Activated CD4-positive, alpha-beta T cell treated with anti-CD3 and anti-CD28 coated beads, Interleukin-2, Interleukin-4, amounts not matched to agents 100 ng/mL and 50 ng/mL, durations not matched to agents 16 hours and 8 hours (primary cell): ENCODE results near the gene DLX4.
A peak's percentile ranks its signal among the peaks of the same experiment; 100 is the strongest.

Source experiments
- DNase-seq: peaks from one replicate; pipeline ENCODE4 v3.0.0-alpha.2; 2020; ENCODE audit warnings: low spot score

DLX4 gene

DNA sequence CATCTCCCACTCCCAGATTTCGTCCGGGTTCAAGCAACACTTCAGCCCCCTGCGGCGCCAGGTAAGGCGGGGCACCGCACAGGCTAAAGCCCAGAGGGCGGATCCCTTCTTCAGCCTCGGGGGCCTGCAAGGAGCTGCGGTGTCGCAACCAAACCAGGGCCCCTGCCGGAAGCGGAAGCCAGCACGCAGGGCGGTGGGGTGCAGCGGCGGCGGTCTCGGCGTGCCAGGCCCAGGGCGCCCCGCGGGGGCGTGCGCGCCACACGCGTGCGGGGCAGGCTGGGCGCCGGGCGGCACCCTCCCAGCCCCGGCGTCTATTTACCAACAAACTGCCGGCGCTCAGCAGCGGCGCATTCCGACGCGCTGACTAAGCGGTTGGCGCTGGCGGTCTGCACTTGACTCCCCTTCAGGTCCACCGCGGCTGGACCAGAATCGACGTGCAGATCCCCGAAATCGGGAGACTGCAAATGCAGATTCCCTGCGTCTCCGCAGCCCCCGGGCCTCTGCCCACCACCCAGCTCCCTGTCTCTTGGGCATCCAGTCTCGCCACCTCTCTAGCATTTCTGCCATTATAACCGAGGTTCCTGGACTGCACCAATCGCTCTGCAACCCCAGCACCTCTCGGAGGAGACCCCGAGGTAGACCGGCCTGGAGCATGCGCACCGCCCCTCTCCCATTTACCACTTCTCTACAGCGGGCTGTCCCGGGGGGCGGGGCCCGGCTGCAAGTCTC is 421 bp upstream of the DLX4 start:
- peak; percentile 69 for DNase-seq

DNA sequence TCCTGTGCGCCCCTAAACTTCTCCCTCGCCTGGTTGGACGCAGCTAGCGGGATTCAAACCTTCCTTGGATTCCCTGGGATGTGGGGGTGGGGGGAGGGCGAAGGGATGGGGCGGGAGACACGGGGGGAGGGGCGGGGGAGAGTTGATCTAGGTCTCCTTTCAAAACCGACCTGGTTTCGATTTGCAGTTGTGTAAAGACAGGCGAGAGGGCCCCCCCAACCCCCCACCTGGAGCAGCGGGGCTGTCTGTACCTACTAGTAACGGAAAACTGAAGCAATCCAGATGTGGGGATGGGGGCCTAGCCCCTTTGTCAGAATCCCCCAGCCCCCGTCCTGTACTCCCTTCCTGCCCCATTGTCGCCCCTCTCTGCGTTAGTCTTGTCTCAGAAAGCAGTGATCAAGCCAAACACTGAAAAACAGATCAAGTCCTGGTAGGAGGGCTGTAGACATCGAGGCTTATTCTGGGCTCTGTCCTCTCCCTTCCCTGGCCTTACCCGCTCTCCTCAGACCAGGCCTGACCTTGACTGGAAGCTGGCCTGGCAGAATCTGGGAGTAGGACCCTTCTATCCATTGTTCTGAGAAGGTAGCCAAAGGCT is 902 bp downstream of the DLX4 start:
- no peak for DNase-seq

DNA sequence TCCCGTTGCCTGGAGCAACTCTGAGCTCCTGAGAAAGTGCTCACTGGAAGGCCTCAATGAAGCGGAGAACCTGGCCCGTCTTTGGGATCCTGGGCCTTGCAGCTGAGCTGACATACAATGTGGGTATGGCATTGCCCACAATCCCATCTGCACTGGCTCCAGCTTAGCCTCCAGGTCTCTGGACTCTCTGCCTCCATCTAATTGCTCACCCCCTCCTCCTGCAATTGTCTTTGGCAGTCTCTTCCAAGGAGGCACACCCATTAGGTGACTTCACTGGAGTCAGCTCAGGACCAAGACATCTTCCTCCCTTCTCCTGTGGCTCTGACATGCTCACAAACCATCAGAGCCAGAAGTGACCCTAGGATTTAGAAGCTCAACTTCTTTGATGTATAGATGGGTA is 1.5 kb downstream of the DLX4 start:
- DNase-seq, result no peak

DNA sequence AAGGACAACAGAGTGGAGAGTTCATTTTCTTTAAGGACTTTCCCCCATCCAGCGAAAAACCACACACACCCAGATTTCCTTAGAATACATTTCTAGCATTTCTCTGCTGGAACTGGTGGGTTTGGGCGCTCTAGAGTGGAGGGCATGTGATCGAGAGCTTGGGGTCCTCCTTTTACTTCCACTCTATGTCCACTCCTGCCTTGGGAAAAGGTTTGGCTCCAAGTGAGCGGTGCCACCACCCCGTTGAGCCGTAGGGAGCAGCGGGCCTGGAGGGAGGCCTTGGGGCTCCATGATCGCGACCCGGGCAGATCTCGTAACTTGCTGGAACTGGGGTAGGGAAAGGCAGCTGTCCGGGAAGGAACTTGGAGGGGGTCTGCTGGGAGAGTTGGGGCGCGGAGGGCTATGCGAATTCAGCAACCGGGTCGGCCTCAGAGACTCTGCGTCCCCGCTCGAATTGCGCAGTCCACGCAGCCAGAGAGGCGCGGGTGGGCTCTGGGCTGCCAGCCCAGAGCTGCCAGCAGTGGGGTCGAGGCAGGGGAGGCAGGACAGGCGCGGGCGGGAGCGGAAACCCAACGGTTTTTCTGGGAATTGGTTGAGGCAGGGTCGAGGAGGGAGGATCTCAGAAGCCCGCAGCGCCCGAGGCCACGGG is 2.3 kb downstream of the DLX4 start:
- DNase-seq, result no peak

DNA sequence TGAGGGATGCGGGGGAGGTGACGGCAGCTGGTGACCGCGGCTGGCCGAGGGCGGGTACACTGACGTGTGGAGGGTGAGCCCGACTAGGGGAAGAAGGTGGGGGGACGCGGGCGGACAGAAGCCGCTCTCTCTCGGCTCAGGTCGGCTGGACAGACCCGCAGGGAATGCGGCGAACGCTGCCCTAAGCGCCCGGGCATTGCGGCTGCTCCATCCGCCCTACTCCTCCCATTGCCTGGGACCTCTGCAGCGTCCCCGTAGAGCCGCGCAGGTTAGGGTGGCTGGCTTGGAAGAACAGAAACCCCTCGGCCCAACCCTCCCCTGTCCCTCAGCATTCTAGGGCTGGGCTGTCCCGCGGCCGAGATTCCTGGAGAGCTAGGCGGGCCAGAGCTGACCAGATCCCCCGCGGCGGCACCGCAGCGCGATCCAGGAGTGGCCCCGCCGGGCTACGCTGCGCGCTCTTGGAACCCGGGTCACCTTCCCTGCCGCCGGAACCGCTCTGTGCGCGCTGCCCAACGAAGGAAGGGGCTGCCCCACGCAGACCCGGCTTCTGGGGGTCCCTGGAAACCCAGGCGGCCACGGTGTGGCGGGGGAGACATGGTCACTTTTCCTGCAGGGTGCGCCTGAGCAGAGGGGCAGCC is 3.0 kb downstream of the DLX4 start:
- DNase-seq, result no peak

DNA sequence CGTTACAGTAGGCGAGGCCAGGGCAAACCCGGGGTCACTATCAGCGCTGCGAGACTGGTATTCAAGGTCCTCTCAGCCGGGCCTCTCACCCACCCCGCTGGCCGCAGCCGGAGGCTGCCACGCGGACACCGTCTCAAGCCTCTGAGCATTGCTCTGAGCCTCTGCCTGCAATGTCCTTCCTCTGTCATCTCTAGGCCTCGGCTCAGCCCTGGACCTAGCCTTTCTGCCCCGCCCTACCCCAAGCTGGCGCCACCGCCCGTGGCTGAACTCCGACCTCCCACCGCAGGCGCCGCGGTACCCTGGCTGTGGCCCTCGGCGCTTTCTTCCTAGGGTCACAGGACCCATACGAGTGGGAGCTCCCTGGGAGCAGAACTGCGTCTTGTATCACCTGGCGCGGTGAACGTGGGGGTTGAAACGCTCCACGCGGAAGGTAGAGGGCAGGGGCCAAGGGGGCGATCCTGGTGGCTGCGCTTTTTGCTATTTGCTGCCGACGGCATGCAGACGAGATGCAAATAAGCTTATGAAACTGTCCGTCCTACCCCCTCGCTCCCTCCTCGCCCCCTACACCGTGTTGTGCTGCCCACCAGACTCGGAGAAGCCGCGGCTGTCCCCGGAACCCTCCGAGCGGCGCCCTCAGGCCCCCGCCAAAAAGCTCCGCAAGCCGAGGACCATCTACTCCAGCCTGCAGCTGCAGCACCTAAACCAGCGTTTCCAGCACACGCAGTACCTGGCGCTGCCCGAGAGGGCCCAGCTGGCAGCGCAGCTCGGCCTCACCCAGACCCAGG is 3.7 kb downstream of the DLX4 start:
- DNase-seq, result no peak

DNA sequence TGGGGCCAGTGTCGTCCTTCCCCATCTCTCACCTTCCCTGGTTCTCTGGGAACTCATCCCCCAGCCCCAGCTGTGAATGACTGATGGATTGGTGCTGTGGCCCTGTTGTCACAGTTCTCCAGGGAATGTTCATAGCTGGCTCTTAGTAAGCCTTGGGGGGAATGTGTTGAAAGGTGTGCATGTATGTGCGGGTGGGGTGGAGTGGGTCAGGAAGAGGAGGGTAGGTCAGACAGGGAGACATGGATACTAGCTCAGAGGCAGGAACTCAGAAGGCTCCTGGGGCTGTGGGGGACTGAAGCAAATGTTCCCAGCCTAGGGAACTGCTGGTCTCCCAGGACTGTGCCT is 4.3 kb downstream of the DLX4 start:
- no peak for DNase-seq

DNA sequence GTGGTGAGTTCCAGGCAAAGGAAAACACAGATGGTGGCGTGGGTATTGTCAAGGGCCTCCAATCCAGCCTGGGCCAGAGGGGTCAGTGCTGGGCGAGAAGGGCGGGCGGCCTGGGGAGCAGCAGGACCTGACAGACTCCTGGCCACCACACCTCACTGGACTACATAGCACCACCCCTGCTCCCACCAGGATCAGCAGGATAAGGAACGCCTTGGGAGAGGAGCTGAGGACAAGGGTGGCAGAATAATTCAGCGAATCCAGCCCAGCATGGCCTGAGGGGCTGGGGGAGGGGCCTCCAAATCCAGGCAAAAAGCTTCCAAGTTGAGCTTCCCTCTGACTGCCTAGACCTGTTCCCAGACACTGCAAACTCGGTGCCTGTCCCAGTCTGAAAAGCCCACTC is 6.5 kb downstream of the DLX4 start:
- no peak for DNase-seq

DNA sequence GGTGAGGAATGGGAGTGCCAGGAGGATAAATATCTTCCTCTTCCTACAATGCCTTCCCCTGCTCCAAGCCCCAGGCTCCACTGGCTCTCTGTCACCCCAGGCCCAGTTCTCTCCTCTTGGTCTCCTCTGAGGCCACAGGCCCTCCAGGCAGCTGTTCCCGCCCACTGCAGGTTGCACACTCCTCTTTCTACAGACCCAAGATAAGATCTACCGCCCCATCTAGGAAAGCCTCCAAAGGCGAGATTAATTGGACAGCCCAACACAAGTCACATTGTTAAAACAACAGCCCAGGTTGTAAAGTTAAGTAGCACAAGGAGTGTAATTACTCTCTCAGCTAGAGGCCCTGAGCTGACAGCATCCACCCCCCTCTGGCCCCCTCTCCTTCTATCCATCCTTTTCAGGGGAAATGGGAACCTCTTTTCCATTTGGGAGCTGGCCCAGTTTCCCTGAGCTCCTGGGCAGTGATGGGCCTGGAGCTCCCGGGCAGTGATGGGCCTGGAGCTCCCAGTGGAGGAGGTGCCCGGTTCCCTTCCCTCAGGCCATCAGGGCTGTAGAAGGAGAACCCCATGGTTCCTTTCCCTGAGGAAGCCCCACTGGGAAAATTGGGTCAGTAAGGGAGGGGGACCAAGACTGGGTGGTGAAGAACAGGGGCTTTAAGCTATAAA is 7.3 kb downstream of the DLX4 start:
- DNase-seq, result no peak

DNA sequence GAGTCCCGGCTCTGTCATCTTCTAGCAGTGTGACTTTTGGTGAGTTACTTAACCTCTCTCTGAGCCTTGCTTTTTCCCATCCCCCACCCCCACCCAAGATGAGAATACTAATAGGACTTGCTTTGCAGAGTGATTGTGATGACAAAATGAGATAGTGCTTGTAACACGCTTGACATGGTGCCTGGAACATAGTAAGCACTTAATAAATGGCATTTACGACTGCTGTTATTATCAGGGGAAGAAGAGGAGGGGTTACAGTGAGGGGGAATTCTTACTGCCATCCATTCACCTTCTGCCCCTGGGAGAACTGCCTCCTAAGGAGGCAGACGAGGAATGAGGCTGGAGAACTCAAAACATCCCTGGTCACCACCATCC is 7.8 kb downstream of the DLX4 start:
- no peak for DNase-seq

DNA sequence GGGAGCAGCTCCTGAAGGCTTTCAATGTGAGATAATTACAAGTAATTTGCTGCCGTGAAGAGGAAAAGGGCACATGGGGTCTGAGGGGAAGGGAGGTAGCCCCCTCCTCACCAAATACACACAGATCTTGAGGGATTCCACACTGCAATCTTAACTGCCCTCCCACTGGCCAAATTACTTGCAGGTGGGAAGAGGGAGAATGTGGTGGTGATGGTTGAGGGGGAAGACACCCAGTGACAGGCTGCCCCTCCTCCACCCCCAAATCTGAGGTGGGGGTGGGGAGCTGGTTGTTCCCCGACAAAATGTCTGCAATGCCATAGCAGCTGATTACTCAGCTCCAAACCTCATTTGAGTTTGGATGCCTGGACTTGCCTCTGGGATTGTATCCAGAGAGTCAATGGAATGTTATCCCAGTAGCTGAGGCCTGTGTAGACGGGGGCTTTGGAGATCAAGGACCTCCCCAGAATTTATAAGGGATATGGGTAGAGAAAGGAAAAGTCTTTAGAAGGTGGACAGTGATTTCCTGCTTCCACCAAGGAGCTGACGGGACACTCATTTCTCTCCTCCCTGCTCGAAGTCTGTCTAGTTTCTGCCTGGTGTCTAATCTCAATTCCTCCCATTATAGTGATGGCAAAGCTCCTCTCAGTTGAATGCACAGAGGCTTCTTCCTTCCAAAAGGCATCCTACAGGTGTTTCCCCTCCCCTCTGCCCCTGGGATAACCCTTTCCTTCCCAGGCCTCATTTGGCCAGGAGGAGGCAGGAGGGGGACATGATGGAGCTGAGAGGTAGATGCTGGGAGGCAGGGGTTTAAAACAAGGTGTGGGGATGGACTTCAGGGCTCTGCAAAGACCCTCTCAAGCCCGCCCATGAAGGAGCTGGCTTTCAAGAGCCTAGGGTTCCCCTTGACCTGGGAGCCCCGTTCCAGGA is 8.7 kb downstream of the DLX4 start:
- no peak for DNase-seq

GRCh38 chr17:49978501-49978900 is 9.5 kb downstream of the DLX4 start:
- no peak for DNase-seq

DNA sequence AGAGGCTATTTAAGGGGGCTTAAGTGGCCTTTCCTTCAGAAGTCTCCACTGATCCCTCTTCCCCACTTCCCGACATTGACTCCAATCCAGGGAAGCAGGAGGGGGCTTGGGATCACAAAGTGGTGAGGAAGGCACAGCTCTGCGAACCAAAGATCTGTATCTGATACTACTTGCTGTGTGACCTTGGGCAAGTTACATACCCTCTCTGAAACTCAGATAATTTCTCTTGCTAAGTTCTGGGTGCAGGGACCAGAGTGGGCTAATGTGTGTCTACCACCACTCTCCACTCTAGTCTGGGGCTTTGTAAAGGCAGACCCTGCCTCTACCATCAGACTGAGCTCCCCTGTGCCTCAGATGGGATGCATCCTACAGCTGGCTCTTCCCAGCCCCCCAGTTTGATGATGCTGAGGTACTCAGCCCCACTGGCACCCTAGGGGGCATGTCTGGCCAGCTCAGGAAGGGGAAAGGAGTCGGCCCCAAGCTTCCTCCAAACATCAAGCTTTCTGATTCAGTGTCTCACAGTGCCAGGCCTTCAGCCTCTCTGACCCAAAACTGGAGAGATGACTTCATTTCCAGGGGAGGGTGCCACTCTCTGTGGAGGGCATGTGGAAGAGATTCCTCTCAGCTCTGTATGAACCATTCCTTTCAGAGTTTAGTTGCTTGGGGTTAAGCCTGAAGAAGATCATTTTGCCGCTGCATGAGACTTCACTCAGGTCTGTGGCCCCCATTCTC is 10.9 kb downstream of the DLX4 start:
- no peak for DNase-seq

DNA sequence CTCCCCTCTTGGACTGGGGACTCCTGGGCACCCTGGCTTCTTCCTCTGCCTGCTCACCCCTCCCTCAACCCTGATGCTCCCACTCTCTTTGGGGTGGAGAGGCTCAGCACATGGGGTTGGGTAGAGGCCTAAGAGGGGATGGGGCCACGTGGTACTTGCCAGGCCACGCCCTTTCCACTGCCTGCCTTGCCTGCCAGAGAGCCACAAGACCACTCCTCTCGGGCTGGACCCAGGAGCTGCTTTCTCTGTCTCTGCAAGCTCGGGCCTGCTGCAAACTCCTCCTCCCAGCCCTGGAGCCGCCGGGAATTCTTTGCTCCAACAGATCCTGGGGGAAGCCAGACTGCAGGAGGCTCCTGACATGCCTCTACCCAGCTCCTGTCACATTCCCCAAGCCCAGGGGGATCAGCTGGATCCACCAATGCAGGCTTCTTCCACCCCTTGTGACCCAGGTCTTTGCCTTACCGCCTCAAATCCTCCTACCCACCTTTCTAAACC is 11.8 kb downstream of the DLX4 start:
- no peak for DNase-seq

DNA sequence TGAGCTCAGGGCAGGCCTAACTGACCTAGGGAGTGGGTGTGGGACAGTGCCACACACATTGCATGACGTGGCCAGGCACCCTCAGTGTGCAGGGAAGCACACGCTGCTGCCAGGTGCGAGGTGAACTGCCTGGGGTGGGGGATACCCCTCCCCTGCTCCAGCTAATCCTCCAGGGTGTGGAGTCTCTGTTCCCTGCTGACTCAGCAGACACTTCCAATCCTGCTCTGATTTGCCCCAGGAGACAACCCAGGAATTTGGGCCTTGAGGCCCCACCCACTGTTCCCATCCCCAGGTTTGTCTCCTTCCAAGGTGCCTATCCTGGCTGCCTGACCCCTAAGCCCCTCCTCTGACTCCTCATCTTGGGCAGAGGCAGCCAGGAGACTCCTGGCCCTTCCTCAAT is 15.3 kb downstream of the DLX4 start:
- no peak for DNase-seq

- no peak for DNase-seq
These were observed 15.8 kb downstream of the DLX4 start for GRCh38 chr17:49984776-49985175.

GRCh38 chr17:49985310-49985990 is 16.5 kb downstream of the DLX4 start:
- no peak for DNase-seq

DNA sequence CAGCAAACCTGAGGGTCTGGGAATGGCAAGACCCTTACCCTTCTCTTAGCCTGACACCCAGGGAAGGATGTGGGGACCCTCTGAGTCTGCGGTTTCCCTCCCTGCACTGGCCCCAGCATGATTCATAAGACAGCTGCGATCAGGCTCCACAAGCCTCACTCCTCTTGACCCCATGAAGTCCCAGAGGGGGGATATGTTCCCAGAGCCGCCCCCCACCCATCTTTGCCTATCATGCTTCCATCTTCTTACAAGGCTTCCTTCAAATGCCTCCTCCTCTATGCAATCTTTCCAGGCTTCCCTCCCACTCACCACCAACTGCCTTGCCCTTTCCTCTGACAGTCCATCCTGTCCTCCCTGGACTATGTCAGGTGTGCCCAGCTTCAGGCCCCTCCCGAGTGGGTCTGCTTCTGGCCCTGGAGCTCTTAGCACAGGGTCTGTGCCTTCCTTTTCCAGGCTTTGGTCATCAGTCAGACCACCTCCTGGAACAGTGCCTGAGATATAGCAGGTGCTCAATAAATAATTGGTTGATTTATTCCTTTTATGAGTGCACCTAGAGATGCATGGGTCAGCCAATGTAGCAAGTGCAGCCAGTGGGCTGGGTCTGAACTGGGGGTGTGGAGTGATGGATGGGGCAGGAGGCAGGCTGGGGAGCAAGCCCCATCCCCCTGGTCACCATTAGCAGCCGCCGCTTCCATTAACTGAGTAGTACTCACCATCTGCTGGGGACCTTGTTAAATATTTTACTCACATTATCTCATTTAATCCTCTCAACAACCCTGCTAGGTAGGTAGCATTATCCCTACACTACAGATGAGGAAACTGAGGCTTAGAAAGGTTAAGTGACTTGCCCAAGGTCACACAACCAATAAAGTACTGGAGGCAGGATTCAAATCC is 17.7 kb downstream of the DLX4 start:
- no peak for DNase-seq

- no peak for DNase-seq
These were observed 18.2 kb downstream of the DLX4 start for GRCh38 chr17:49987290-49987585.
